ENCODE results near the gene TMC5.

Gene TMC5

DNA sequence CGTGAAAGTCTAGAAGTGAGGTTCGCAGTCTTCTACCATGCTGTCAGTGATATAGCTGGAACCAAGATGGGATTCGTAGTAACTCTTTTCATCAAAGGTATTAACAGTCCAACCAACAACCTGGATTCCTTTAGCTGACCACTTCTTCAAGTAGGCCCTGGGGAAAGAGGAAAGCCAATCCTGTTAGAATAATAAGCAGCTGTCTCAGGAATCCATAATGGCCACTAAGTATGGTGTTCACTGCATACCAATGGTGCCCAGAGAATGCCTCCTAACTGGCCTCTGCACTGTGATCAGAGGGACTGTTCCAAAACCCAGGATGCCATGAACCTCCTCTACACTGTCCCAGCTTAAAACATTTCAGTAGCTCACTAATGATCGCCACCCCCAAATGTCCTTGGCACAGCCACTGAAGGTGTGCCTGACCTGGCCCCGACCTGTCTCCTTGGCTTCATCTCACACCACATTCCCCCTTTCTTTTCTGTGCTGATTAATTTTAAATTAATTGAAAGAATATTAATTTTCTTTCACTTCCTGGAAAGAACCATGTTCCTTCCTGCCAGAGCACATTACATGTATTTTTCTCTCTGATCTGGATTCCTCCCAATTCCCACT, 85.9 kb downstream of the TMC5 start:
- H3K9me3 ChIP-seq = no peaks in the 10 kb centered on the region
- H3K4me1 ChIP-seq (ENCODE audit: control insufficient read depth in 1 of 2, insufficient read depth in 1 of 2, low read depth in 1 of 2, low read length in 1 of 2) = no peaks in the 10 kb centered on the region
- TF ChIP-seq, protein P1, sequence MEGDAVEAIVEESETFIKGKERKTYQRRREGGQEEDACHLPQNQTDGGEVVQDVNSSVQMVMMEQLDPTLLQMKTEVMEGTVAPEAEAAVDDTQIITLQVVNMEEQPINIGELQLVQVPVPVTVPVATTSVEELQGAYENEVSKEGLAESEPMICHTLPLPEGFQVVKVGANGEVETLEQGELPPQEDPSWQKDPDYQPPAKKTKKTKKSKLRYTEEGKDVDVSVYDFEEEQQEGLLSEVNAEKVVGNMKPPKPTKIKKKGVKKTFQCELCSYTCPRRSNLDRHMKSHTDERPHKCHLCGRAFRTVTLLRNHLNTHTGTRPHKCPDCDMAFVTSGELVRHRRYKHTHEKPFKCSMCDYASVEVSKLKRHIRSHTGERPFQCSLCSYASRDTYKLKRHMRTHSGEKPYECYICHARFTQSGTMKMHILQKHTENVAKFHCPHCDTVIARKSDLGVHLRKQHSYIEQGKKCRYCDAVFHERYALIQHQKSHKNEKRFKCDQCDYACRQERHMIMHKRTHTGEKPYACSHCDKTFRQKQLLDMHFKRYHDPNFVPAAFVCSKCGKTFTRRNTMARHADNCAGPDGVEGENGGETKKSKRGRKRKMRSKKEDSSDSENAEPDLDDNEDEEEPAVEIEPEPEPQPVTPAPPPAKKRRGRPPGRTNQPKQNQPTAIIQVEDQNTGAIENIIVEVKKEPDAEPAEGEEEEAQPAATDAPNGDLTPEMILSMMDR (IDR thresholded peaks at IDR 0.05) = no peak
- no peaks in the 10 kb centered on the region for H3K27me3 ChIP-seq
- peaks cover 99% of the 10 kb centered on the region for H3K36me3 ChIP-seq
- no peak overlapping the region for H3K4me3 ChIP-seq (ENCODE audit: low read depth in 1 of 2, low read length in 1 of 2)
- H3K27ac ChIP-seq = no peak overlapping the region

DNA sequence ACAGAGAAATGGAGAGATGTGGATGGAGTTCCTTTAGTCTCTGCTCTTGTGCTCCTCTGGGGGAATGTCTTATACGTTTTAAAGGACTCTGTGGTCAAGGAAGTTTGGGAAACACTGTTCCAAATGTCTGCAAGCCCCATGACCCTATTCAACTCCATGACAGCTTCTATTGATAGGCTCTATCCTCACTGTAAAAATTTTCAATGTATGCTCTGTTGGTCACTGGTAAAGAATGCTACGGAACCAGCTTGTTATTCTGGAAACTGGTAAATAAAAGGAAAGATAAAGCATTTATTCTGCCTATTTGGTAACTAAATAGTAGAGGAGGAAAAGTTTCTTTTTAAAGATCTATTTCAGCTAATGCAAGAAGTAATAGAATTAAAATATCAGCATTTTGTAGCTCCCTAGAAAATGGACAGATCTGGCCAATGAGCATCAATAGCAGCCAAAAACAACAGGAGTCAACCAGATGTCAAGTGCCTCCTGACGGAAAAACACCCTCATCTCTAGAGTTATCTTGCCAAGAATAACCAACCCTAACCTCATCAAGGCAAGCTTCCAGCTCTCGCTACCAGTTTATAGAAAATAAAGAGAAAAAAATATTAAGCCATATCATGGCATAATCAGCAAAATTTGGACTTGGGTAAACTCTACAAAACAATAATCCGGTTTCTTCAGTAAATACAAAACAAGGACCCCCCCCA, 88.1 kb downstream of the TMC5 start:
- peaks cover 99% of the 10 kb centered on the region for H3K36me3 ChIP-seq

DNA sequence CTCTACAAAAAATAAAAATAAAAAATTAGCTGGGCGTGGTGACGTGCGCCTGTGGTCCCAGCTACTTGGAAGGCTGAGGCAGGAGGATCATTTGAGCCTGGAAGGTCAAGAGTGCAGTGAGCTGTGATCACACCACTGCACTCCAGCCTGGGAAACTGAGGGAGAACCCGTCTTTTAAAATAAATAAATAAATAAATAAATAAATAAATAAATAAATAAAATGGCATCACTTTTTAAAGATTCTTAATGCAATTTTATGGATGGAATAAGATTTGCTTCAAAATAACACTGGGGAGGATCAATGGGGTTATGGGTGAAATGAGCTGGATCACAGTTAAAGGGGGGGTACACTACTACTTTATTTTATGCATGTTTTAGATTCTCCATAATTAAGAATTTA, 89.3 kb downstream of the TMC5 start:
- peaks cover 87% of the 10 kb centered on the region for H3K36me3 ChIP-seq
- H3K4me1 ChIP-seq (ENCODE audit: control insufficient read depth in 1 of 2, insufficient read depth in 1 of 2, low read depth in 1 of 2, low read length in 1 of 2) = peaks cover 5 to 8% of the 10 kb centered on the region in 2 experiments
- H3K27me3 ChIP-seq = no peaks in the 10 kb centered on the region
- no peaks in the 10 kb centered on the region for H3K9me3 ChIP-seq
- no peak overlapping the region for H3K27ac ChIP-seq
- H3K4me3 ChIP-seq (ENCODE audit: low read depth in 1 of 2, low read length in 1 of 2) = no peak overlapping the region
- TF ChIP-seq, protein P1 (IDR thresholded peaks at IDR 0.05) = no peak

More for the DNA sequence above, 88.1 kb downstream of the TMC5 start:
- H3K4me3 ChIP-seq (ENCODE audit: low read depth in 1 of 2, low read length in 1 of 2) = no peak overlapping the region
- peaks cover 2% of the 10 kb centered on the region in 2 experiments for H3K4me1 ChIP-seq (ENCODE audit: control insufficient read depth in 1 of 2, insufficient read depth in 1 of 2, low read depth in 1 of 2, low read length in 1 of 2)
- no peaks in the 10 kb centered on the region for H3K9me3 ChIP-seq
- no peak overlapping the region for H3K27ac ChIP-seq
- TF ChIP-seq, protein P1 (IDR thresholded peaks at IDR 0.05) = no peak
- H3K27me3 ChIP-seq = no peaks in the 10 kb centered on the region

DNA sequence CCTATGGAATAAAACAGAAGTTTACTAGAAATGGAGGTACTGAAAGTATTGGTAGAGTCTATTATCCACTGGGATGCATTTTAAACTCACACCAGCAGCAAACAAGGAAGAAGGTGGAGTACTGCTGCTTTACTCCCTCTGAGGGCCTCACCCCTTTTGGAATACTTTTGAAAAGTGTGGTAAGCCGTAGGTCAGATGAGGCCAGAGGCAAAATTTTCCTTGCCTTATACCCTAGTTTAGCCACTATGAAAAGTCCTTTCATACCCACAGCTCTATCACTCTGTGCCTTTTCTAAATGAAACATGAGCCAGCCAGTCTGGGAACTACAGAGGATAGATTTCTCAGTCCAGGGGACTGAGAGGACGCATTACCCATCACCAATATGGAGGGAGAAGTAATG, 90.2 kb downstream of the TMC5 start:
- no peaks in the 10 kb centered on the region for H3K27me3 ChIP-seq
- no peak overlapping the region for H3K4me3 ChIP-seq (ENCODE audit: low read depth in 1 of 2, low read length in 1 of 2)
- TF ChIP-seq, protein P1 (IDR thresholded peaks at IDR 0.05) = no peak
- no peak overlapping the region for H3K27ac ChIP-seq
- H3K4me1 ChIP-seq (ENCODE audit: control insufficient read depth in 1 of 2, insufficient read depth in 1 of 2, low read depth in 1 of 2, low read length in 1 of 2) = peaks cover 7 to 13% of the 10 kb centered on the region in 2 experiments
- no peaks in the 10 kb centered on the region for H3K9me3 ChIP-seq
- peaks cover 78% of the 10 kb centered on the region for H3K36me3 ChIP-seq

DNA sequence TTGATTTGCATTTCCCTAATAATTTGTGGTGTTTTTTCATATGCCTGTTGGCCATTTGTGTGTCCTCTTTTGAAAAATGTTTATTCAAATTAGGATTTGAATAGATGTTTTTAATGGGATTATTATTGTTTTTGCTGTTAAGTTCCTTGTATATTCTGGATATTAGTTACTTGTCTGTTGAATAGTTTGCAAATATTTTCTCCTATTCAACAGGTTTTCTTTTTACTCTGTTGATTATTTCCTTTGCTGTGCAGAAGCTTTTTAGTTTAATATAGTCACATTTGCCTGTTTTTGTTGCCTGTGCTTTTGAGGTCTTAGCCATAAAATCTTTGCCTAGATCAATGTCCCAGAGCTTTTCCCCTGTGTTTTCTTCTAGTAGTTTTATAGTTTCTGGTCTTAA, 94.6 kb downstream of the TMC5 start:
- TF ChIP-seq, protein P1 (IDR thresholded peaks at IDR 0.05) = no peak
- H3K27me3 ChIP-seq = no peaks in the 10 kb centered on the region
- peak overlapping the region; percentile 86 for H3K27ac ChIP-seq

More for the DNA sequence above, 94.6 kb downstream of the TMC5 start:
- Histone ChIP-seq H3K4me1 (ENCODE audit: control insufficient read depth in 1 of 2, insufficient read depth in 1 of 2, low read depth in 1 of 2, low read length in 1 of 2) (peaks cover 26 to 32% of the 10 kb centered on the region in 2 experiments), H3K4me3 (ENCODE audit: low read depth in 1 of 2, low read length in 1 of 2) (no peak overlapping the region), H3K36me3 (peaks cover 55% of the 10 kb centered on the region), H3K9me3 (no peaks in the 10 kb centered on the region)

Data from neutrophil (primary cell).